OCI-LY1 (cell line): ENCODE results near the gene HDAC3.

Experiments used
- CTCF ChIP-seq: fragments of 200-600 bp; sonication (generic), shearing (Covaris generic); IDR thresholded peaks from 2 replicates; pipeline ENCODE4 v1.5.1; 2017; ENCODE audit warnings: mild to moderate bottlenecking, antibody characterized with exemption, low read length, moderate library complexity, mixed read lengths
- EZH2 ChIP-seq: fragments of 200-600 bp; sonication (generic), shearing (Covaris generic); IDR thresholded peaks from 2 replicates; pipeline ENCODE4 v1.8.0; 2017; ENCODE audit warnings: borderline replicate concordance, mixed run types, mild to moderate bottlenecking, antibody characterized with exemption, low read length, moderate library complexity, mixed read lengths

- TF ChIP-seq CTCF, result no peak
- TF ChIP-seq EZH2, result no peak
Observed at GRCh38 chr5:141672841-141673813, 36.5 kb upstream of the HDAC3 start.
